Subcutaneous abdominal adipose tissue (tissue), 5 donors: ENCODE results near the gene ZMYND12.
A peak's percentile ranks its signal among the peaks of the same experiment; 100 is the strongest.
"Not testable (repeated sequence)": the region's sequence is repeated elsewhere in the genome, so short reads cannot be mapped to it uniquely, and the experiment has no call there.

ENCODE experiments used
- H3K27ac ChIP-seq: one replicate; pipeline ENCODE4 v1.7.0; 2013; ENCODE audit warnings: low read depth, mild to moderate bottlenecking, inconsistent platforms, low read length, moderate library complexity
- H3K27me3 ChIP-seq, 5 donors: one replicate each; pipeline ENCODE4 v1.7.0; 2013; ENCODE audit warnings: low read length in 5 of 5, inconsistent platforms in 1 of 5; ENCODE audit not compliant: control insufficient read depth in 5 of 5, insufficient read depth in 4 of 5
- H3K36me3 ChIP-seq, 5 donors: one replicate each; pipeline ENCODE4 v1.7.0; 2013; ENCODE audit warnings: low read length in 5 of 5; ENCODE audit not compliant: control insufficient read depth in 5 of 5, insufficient read depth in 5 of 5
- H3K4me1 ChIP-seq, 5 donors: one replicate each; pipeline ENCODE4 v1.7.0; 2013; ENCODE audit warnings: low read length in 5 of 5, mild to moderate bottlenecking in 3 of 5, moderate library complexity in 1 of 5; ENCODE audit not compliant: control insufficient read depth in 5 of 5, insufficient read depth in 5 of 5
- H3K4me3 ChIP-seq, 5 donors: one replicate each; pipeline ENCODE4 v1.7.0; 2013; ENCODE audit warnings: low read length in 5 of 5, low read depth in 1 of 5
- H3K9ac ChIP-seq, 5 donors: one replicate each; pipeline ENCODE4 v1.7.0; 2013; ENCODE audit warnings: low read length in 5 of 5, mild to moderate bottlenecking in 4 of 5, moderate library complexity in 3 of 5
- H3K9me3 ChIP-seq, 5 donors: one replicate each; pipeline ENCODE4 v1.7.0; 2013; ENCODE audit warnings: low read length in 5 of 5; ENCODE audit not compliant: control insufficient read depth in 5 of 5
- donor health status: healthy.
- donor health status: healthy.
- donor health status: healthy.
- donor health status: healthy.
- donor health status: healthy.

The ZMYND12 gene

GRCh38 chr1:42477354-42477753, 21.5 kb upstream of the ZMYND12 start:
- H3K4me3 ChIP-seq, H3K36me3 ChIP-seq, H3K27ac ChIP-seq: not testable (repeated sequence)

GRCh38 chr1:42476605-42477004, 20.8 kb upstream of the ZMYND12 start:
- Histone ChIP-seq H3K4me1 (no peaks in the 10 kb centered on the region), H3K36me3 (peaks cover 0 to 5% (median 0%) of the 10 kb centered on the region in 5 donors), H3K27me3 (no peaks in the 10 kb centered on the region), H3K9me3 (no peaks in the 10 kb centered on the region), H3K4me3 (no peak overlapping the region), H3K9ac (no peak overlapping the region), H3K27ac (no peak overlapping the region)

More at GRCh38 chr1:42477354-42477753, 21.5 kb upstream of the ZMYND12 start:
- not testable (repeated sequence) for H3K9ac ChIP-seq, H3K27me3 ChIP-seq, H3K4me1 ChIP-seq, H3K9me3 ChIP-seq

GRCh38 chr1:42469727-42470126, 13.9 kb upstream of the ZMYND12 start:
- Histone ChIP-seq H3K4me1 (no peaks in the 10 kb centered on the region), H3K9me3 (no peaks in the 10 kb centered on the region), H3K36me3 (peaks cover 0 to 3% (median 0%) of the 10 kb centered on the region in 5 donors), H3K27ac (no peak overlapping the region), H3K4me3 (no peak overlapping the region), H3K9ac (no peak overlapping the region), H3K27me3 (no peaks in the 10 kb centered on the region)

- H3K4me3 ChIP-seq, result no peak overlapping the region
- H3K9ac ChIP-seq, result no peak overlapping the region
- peaks cover 0 to 2% (median 1%) of the 10 kb centered on the region in 5 donors for H3K36me3 ChIP-seq
- H3K9me3 ChIP-seq, result no peaks in the 10 kb centered on the region
- no peak overlapping the region for H3K27ac ChIP-seq
- no peaks in the 10 kb centered on the region for H3K27me3 ChIP-seq
- peaks cover 3 to 16% (median 14%) of the 10 kb centered on the region in 5 donors for H3K4me1 ChIP-seq
These were observed 10.2 kb upstream of the ZMYND12 start for GRCh38 chr1:42466030-42466429.

GRCh38 chr1:42463921-42464320, 8.1 kb upstream of the ZMYND12 start:
- Histone ChIP-seq H3K27ac (no peak overlapping the region), H3K36me3 (peaks cover 12 to 23% (median 19%) of the 10 kb centered on the region in 5 donors), H3K9me3 (no peaks in the 10 kb centered on the region), H3K4me1 (peaks cover 3 to 16% (median 14%) of the 10 kb centered on the region in 5 donors), H3K9ac (peak overlapping the region in 2 of 5 donors; percentile 65), H3K27me3 (no peaks in the 10 kb centered on the region), H3K4me3 (peak overlapping the region; percentile 80 to 90 (median 87))

GRCh38 chr1:42462828-42463763, 7.3 kb upstream of the ZMYND12 start, which contains the start of gene CCDC30:
TSS of gene CCDC30 (plus strand) at chr1:42463286. CDS start at chr1:42480552, 17,266 bp downstream.
- peak within 1 kb of the TSS in 4 of 5 donors; percentile 51 to 68 (median 65) for H3K9ac ChIP-seq

GRCh38 chr1:42461196-42461595, 5.4 kb upstream of the ZMYND12 start:
- Histone ChIP-seq H3K36me3 (peaks cover 12 to 31% (median 24%) of the 10 kb centered on the region in 5 donors), H3K4me1 (peaks cover 9 to 27% (median 24%) of the 10 kb centered on the region in 5 donors), H3K27ac (no peak overlapping the region), H3K9me3 (no peaks in the 10 kb centered on the region), H3K4me3 (no peak overlapping the region), H3K27me3 (no peaks in the 10 kb centered on the region), H3K9ac (no peak overlapping the region)

More at GRCh38 chr1:42462828-42463763, 7.3 kb upstream of the ZMYND12 start, which contains the start of gene CCDC30:
- no peaks in the 10 kb centered on the region for H3K9me3 ChIP-seq
- H3K4me1 ChIP-seq, result peaks cover 3 to 16% (median 14%) of the 10 kb centered on the region in 5 donors
- peaks cover 12 to 30% (median 24%) of the 10 kb centered on the region in 5 donors for H3K36me3 ChIP-seq
- H3K4me3 ChIP-seq, result peak within 1 kb of the TSS; percentile 80 to 90 (median 87)
- H3K27me3 ChIP-seq, result no peaks in the 10 kb centered on the region
- peak within 1 kb of the TSS; percentile 47 for H3K27ac ChIP-seq

- Histone ChIP-seq H3K27me3 (no peaks in the 10 kb centered on the region), H3K9ac (peak overlapping the region; percentile 68 to 96 (median 90)), H3K4me3 (peak overlapping the region; percentile 92 to 98 (median 97)), H3K27ac (peak overlapping the region; percentile 92), H3K4me1 (peaks cover 8 to 22% (median 18%) of the 10 kb centered on the region in 5 donors), H3K36me3 (peaks cover 12 to 31% (median 24%) of the 10 kb centered on the region in 5 donors), H3K9me3 (no peaks in the 10 kb centered on the region)
These were observed 900 bp upstream of the ZMYND12 start for GRCh38 chr1:42456754-42457089.

GRCh38 chr1:42454403-42454802, 1.4 kb downstream of the ZMYND12 start:
- Histone ChIP-seq H3K4me3 (no peak overlapping the region), H3K27ac (no peak overlapping the region), H3K36me3 (peaks cover 1 to 14% (median 11%) of the 10 kb centered on the region in 5 donors), H3K27me3 (no peaks in the 10 kb centered on the region), H3K9me3 (no peaks in the 10 kb centered on the region), H3K4me1 (peaks cover 8 to 22% (median 18%) of the 10 kb centered on the region in 5 donors), H3K9ac (no peak overlapping the region)

GRCh38 chr1:42453386-42453785, 2.4 kb downstream of the ZMYND12 start:
- no peaks in the 10 kb centered on the region for H3K27me3 ChIP-seq
- H3K4me1 ChIP-seq, result peaks cover 8 to 22% (median 18%) of the 10 kb centered on the region in 5 donors
- no peak overlapping the region for H3K4me3 ChIP-seq
- H3K9ac ChIP-seq, result no peak overlapping the region
- no peak overlapping the region for H3K27ac ChIP-seq
- no peaks in the 10 kb centered on the region for H3K9me3 ChIP-seq
- H3K36me3 ChIP-seq, result peaks cover 0 to 4% (median 4%) of the 10 kb centered on the region in 5 donors
